ENCODE data around the gene KLHL30. TPM values are rescaled to one million over a fixed set of nuclear protein-coding genes. Genes with fewer than 3 reads are reported as not detected.

The KLHL30 gene
- total and polyA plus RNA-seq, 3 donors from 2014 or later: 0.16 to 0.37 (median 0.29) TPM

DNA sequence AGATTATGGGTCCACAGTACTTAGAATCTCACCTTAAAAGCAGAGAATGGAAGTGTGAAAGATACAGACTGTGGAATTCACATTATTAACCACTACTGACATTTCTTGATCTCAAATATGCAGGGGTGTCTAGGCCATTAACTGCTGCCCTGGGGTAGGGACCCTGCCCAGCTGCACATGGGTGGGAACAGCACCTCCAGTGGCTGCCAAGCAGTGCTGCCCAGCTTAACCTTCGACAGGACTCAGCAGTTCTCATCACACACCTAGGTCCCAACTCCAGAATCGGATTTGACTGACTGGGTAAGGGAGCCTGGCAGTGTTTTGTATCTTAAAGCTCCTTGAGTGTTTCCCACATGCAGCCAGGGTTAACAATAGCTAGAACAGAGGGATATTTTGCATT is 35.2 kb downstream of the KLHL30 start:
- no peaks in the 10 kb centered on the region for H3K27me3 ChIP-seq
- no peaks in the 10 kb centered on the region for H3K9me3 ChIP-seq
- no peak overlapping the region for H3K27ac ChIP-seq
- no peak for TF ChIP-seq POLR2A (IDR thresholded peaks at IDR 0.05)
- TF ChIP-seq, protein P1, sequence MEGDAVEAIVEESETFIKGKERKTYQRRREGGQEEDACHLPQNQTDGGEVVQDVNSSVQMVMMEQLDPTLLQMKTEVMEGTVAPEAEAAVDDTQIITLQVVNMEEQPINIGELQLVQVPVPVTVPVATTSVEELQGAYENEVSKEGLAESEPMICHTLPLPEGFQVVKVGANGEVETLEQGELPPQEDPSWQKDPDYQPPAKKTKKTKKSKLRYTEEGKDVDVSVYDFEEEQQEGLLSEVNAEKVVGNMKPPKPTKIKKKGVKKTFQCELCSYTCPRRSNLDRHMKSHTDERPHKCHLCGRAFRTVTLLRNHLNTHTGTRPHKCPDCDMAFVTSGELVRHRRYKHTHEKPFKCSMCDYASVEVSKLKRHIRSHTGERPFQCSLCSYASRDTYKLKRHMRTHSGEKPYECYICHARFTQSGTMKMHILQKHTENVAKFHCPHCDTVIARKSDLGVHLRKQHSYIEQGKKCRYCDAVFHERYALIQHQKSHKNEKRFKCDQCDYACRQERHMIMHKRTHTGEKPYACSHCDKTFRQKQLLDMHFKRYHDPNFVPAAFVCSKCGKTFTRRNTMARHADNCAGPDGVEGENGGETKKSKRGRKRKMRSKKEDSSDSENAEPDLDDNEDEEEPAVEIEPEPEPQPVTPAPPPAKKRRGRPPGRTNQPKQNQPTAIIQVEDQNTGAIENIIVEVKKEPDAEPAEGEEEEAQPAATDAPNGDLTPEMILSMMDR (IDR thresholded peaks at IDR 0.05): no peak
- H3K4me1 ChIP-seq: peaks cover 6% of the 10 kb centered on the region
- DNase-seq: no peak
- H3K4me3 ChIP-seq: no peak overlapping the region
- intact Hi-C loops (cut with DNase I; ENCODE audit: low total_unique reads): no loop called here
- WGBS, 2 donors: 92 to 100% methylated on average over 2 of the region's 2 CpGs
- no peaks in the 10 kb centered on the region for H3K36me3 ChIP-seq (ENCODE audit: low read depth, missing control alignments)

DNA sequence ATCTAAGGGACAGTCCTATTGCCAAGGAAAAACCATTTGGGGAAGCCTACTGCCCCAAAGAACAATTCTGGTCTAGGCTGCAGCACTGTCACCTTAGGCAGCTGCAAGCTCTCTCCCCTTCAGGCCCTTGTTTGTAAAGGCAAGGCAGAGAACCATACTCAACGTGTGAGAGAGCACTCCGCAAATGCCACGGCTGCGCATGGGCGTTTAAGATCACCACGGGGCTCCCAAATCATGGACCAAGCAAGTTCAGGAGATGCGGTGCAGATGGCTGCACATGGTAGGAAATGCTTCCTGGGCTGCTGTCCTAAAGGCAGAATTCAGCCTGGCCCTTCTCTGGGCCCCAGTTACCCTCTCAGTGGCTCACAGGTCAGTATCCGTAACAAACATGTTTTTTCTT is 35.8 kb downstream of the KLHL30 start:
- WGBS, 2 donors: 93 to 94% methylated on average over 8 of the region's 8 CpGs
- Histone ChIP-seq H3K4me3 (no peak overlapping the region), H3K27ac (no peak overlapping the region), H3K4me1 (peaks cover 6% of the 10 kb centered on the region), H3K27me3 (no peaks in the 10 kb centered on the region), H3K9me3 (no peaks in the 10 kb centered on the region), H3K36me3 (ENCODE audit: low read depth, missing control alignments) (no peaks in the 10 kb centered on the region)
- DNase-seq: no peak
- intact Hi-C loops (cut with DNase I; ENCODE audit: low total_unique reads): no loop called here
- TF ChIP-seq, protein P1 (IDR thresholded peaks at IDR 0.05): no peak
- no peak for TF ChIP-seq POLR2A (IDR thresholded peaks at IDR 0.05)

DNA sequence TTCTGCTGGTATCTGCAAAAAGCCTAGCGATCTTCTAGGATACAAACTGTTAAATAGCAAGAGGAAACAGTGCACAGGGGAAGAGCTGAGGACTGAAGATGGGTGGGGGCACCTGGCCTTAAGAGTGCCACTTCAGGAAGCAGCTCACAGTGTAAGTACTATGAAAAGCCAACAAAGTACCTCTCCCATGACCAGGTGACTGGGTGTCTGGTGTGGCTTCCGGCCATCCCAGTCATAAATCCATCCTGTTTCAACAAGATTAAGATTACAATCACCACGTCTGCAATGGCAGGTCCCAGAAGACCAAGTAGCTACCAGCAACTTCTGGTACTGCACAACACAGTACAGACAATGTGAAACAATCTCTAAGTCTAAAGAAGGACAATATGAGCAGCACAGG is 36.2 kb downstream of the KLHL30 start:
- 85 to 86% methylated on average over 3 of the region's 3 CpGs for WGBS, 2 donors
- H3K27ac ChIP-seq: no peak overlapping the region
- H3K36me3 ChIP-seq (ENCODE audit: low read depth, missing control alignments): no peaks in the 10 kb centered on the region
- no peak for DNase-seq
- no peaks in the 10 kb centered on the region for H3K27me3 ChIP-seq
- H3K4me3 ChIP-seq: no peak overlapping the region
- H3K9me3 ChIP-seq: no peaks in the 10 kb centered on the region
- H3K4me1 ChIP-seq: peaks cover 5% of the 10 kb centered on the region
- TF ChIP-seq, protein P1 (IDR thresholded peaks at IDR 0.05): no peak
- no peak for TF ChIP-seq POLR2A (IDR thresholded peaks at IDR 0.05)
- intact Hi-C loops (cut with DNase I; ENCODE audit: low total_unique reads): no loop called here

GRCh38 chr2:238176613-238177012 is 38.1 kb downstream of the KLHL30 start:
- Histone ChIP-seq H3K27me3 (no peaks in the 10 kb centered on the region), H3K36me3 (ENCODE audit: low read depth, missing control alignments) (no peaks in the 10 kb centered on the region), H3K27ac (no peak overlapping the region), H3K9me3 (no peaks in the 10 kb centered on the region), H3K4me1 (no peaks in the 10 kb centered on the region), H3K4me3 (no peak overlapping the region)
- no peak for DNase-seq
- no peak for TF ChIP-seq POLR2A (IDR thresholded peaks at IDR 0.05)
- TF ChIP-seq, protein P1 (IDR thresholded peaks at IDR 0.05): no peak
- intact Hi-C loops (cut with DNase I; ENCODE audit: low total_unique reads): no loop called here

GRCh38 chr2:238180554-238180953 is 42.1 kb downstream of the KLHL30 start:
- H3K4me1 ChIP-seq: no peaks in the 10 kb centered on the region
- intact Hi-C loops (cut with DNase I; ENCODE audit: low total_unique reads): no loop called here
- DNase-seq: no peak
- no peaks in the 10 kb centered on the region for H3K9me3 ChIP-seq
- 82 to 85% methylated on average over 5 of the region's 5 CpGs for WGBS, 2 donors
- H3K27me3 ChIP-seq: no peaks in the 10 kb centered on the region
- no peaks in the 10 kb centered on the region for H3K36me3 ChIP-seq (ENCODE audit: low read depth, missing control alignments)
- TF ChIP-seq, protein P1 (IDR thresholded peaks at IDR 0.05): no peak
- no peak for TF ChIP-seq POLR2A (IDR thresholded peaks at IDR 0.05)
- H3K27ac ChIP-seq: no peak overlapping the region
- no peak overlapping the region for H3K4me3 ChIP-seq
